ENCODE data around the gene SAMSN1. TPM values are rescaled to one million over a fixed set of nuclear protein-coding genes. Genes with fewer than 3 reads are reported as not detected.

SAMSN1 gene
- total and polyA plus RNA-seq, 9 of the 15 experiments (the other 6 are each of a cell fraction or from before 2014, with no cell fraction given), result 101 to 223 (median 159) TPM

DNA sequence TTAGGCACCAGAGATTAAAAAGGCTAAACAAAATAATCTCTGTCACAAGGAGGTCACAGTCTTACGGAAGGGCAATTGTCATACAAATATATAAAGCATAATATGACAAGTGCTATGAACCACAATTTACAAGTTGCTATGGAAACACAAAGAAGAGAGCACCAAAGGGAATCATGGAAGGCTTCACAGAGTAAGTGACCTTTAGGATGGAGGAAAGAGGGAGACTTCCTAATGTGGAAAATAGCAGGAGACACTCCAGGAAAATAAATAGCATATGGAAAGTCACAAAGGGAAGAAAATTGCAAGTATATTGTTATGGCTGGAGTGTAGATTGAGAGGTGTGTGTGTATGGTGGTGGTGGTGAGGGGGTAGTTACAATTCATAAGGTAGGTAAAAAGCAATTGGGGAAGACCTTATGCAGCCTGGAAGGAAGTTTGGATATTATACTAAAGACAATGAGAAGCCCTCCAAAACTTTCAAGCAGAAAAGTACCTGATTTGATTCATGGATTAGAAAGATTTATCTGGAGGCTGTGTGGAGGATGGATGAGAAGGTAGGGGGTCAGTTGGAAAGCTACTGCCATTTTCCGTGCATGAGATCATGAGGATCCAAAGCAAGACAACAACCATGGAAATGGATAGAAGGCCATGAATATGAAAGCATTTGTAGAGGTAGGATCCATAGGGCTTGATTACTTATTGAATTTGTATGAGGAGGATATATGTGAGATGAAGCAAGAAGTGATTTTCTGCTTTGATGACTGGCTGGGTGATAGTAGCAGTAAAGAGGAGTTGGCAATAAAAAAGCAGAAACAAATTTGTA lies 61.7 kb downstream of the SAMSN1 start:
- H3K9me1 ChIP-seq (ENCODE audit: control insufficient read depth, insufficient read depth, low read length), result no peaks in the 10 kb centered on the region
- 0 out of 3 replicates have a peak, but pooled peaks cover 2% of the 10 kb centered on the region for H3K79me2 ChIP-seq (ENCODE audit: control insufficient read depth, insufficient read depth, low read length)
- ATAC-seq (peak; percentile 12), FAIRE-seq (no peak), DNase-seq (ENCODE audit: extremely low read depth in 1 of 4, low spot score in 3 of 4) (no peak)
- no TSS peak for BruUV-seq (replicated peaks)
- H3K27me3 ChIP-seq (ENCODE audit: control insufficient read depth in 2 of 2, insufficient read depth in 2 of 2, low read length in 2 of 2), result no peaks in the 10 kb centered on the region
- H2AFZ ChIP-seq (ENCODE audit: low read depth, low read length), result no peak overlapping the region
- in situ Hi-C loops (cut with MboI), result no loop called here
- ChIA-PET POLR2A (no interaction called here), CTCF (ENCODE audit: low intra/inter-chr PET ratio) (no interaction called here)
- no peak overlapping the region for H3K4me3 ChIP-seq
- H3K36me3 ChIP-seq (ENCODE audit: control insufficient read depth, insufficient read depth, low read length), result peaks cover 46% of the 10 kb centered on the region; the same call in 2 of the 3 replicates
- no peaks in the 10 kb centered on the region for H4K20me1 ChIP-seq (replicated peaks; ENCODE audit: control insufficient read depth, insufficient read depth, low read length)
- no peak overlapping the region for H3K9ac ChIP-seq (ENCODE audit: insufficient read depth in 1 of 2, low read depth in 2 of 2, low read length in 2 of 2)
- no peak overlapping the region for H3K4me2 ChIP-seq (ENCODE audit: insufficient read depth, low read length)
- 68% methylated on average over 2 of the region's 2 CpGs for WGBS (ENCODE audit: insufficient coverage, low coverage, missing lambda C conversion rate)
- intact Hi-C loops (cut with micrococcal nuclease), result loop anchor here (5.0 kb wide), 1 partner anchor 32 kb away; no protein-coding TSS in a partner anchor
- peaks cover 0 to 24% of the 10 kb centered on the region in 2 experiments; a peak in 2 of 5 replicates for H3K4me1 ChIP-seq (replicated peaks in 1 of 2; ENCODE audit: control insufficient read depth in 2 of 2, insufficient read depth in 2 of 2, low read length in 2 of 2)
- H3K27ac ChIP-seq (ENCODE audit: extremely low read depth, low read depth, low read length), result no peak overlapping the region
- H3K9me3 ChIP-seq (replicated peaks; ENCODE audit: control insufficient read depth, insufficient read depth, low read depth, low read length), result no peaks in the 10 kb centered on the region
- TF ChIP-seq, protein P1, sequence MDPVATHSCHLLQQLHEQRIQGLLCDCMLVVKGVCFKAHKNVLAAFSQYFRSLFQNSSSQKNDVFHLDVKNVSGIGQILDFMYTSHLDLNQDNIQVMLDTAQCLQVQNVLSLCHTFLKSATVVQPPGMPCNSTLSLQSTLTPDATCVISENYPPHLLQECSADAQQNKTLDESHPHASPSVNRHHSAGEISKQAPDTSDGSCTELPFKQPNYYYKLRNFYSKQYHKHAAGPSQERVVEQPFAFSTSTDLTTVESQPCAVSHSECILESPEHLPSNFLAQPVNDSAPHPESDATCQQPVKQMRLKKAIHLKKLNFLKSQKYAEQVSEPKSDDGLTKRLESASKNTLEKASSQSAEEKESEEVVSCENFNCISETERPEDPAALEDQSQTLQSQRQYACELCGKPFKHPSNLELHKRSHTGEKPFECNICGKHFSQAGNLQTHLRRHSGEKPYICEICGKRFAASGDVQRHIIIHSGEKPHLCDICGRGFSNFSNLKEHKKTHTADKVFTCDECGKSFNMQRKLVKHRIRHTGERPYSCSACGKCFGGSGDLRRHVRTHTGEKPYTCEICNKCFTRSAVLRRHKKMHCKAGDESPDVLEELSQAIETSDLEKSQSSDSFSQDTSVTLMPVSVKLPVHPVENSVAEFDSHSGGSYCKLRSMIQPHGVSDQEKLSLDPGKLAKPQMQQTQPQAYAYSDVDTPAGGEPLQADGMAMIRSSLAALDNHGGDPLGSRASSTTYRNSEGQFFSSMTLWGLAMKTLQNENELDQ (CRISPR knock-in tag; IDR thresholded peaks at IDR 0.05; ENCODE audit: borderline replicate concordance), result no peak
- TF ChIP-seq SMARCB1 (IDR thresholded peaks at IDR 0.05; ENCODE audit: insufficient read length, low read depth) (no peak), NFIC (IDR thresholded peaks at IDR 0.05) (peak; percentile 16; the same call in 1 of the 2 replicates), SMAD4 (CRISPR knock-in tag; conservative IDR thresholded peaks at IDR 0.05) (no peak), NELFE (IDR thresholded peaks at IDR 0.05; ENCODE audit: insufficient read depth, insufficient read length) (no peak), ZNF589 (CRISPR knock-in tag; IDR thresholded peaks at IDR 0.05; ENCODE audit: low read depth) (no peak), ZNF354B (CRISPR knock-in tag; IDR thresholded peaks at IDR 0.05) (no peak), POLR2A (conservative IDR thresholded peaks at IDR 0.05) (peak; percentile 63), PHF20 (IDR thresholded peaks at IDR 0.05; ENCODE audit: partially characterized antibody) (no peak), L3MBTL2 (IDR thresholded peaks at IDR 0.05) (no peak)
- TF ChIP-seq, protein P2, sequence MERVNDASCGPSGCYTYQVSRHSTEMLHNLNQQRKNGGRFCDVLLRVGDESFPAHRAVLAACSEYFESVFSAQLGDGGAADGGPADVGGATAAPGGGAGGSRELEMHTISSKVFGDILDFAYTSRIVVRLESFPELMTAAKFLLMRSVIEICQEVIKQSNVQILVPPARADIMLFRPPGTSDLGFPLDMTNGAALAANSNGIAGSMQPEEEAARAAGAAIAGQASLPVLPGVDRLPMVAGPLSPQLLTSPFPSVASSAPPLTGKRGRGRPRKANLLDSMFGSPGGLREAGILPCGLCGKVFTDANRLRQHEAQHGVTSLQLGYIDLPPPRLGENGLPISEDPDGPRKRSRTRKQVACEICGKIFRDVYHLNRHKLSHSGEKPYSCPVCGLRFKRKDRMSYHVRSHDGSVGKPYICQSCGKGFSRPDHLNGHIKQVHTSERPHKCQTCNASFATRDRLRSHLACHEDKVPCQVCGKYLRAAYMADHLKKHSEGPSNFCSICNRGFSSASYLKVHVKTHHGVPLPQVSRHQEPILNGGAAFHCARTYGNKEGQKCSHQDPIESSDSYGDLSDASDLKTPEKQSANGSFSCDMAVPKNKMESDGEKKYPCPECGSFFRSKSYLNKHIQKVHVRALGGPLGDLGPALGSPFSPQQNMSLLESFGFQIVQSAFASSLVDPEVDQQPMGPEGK (CRISPR knock-in tag; IDR thresholded peaks at IDR 0.05; ENCODE audit: borderline replicate concordance), result no peak
- TF ChIP-seq, protein P3, sequence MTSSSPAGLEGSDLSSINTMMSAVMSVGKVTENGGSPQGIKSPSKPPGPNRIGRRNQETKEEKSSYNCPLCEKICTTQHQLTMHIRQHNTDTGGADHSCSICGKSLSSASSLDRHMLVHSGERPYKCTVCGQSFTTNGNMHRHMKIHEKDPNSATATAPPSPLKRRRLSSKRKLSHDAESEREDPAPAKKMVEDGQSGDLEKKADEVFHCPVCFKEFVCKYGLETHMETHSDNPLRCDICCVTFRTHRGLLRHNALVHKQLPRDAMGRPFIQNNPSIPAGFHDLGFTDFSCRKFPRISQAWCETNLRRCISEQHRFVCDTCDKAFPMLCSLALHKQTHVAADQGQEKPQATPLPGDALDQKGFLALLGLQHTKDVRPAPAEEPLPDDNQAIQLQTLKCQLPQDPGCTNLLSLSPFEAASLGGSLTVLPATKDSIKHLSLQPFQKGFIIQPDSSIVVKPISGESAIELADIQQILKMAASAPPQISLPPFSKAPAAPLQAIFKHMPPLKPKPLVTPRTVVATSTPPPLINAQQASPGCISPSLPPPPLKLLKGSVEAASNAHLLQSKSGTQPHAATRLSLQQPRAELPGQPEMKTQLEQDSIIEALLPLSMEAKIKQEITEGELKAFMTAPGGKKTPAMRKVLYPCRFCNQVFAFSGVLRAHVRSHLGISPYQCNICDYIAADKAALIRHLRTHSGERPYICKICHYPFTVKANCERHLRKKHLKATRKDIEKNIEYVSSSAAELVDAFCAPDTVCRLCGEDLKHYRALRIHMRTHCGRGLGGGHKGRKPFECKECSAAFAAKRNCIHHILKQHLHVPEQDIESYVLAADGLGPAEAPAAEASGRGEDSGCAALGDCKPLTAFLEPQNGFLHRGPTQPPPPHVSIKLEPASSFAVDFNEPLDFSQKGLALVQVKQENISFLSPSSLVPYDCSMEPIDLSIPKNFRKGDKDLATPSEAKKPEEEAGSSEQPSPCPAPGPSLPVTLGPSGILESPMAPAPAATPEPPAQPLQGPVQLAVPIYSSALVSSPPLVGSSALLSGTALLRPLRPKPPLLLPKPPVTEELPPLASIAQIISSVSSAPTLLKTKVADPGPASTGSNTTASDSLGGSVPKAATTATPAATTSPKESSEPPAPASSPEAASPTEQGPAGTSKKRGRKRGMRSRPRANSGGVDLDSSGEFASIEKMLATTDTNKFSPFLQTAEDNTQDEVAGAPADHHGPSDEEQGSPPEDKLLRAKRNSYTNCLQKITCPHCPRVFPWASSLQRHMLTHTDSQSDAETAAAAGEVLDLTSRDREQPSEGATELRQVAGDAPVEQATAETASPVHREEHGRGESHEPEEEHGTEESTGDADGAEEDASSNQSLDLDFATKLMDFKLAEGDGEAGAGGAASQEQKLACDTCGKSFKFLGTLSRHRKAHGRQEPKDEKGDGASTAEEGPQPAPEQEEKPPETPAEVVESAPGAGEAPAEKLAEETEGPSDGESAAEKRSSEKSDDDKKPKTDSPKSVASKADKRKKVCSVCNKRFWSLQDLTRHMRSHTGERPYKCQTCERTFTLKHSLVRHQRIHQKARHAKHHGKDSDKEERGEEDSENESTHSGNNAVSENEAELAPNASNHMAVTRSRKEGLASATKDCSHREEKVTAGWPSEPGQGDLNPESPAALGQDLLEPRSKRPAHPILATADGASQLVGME (CRISPR knock-in tag; IDR thresholded peaks at IDR 0.05), result no peak

Data from K562 (cell line).